Measurements from ENCODE around the gene FIBP. TPM values are rescaled to one million over a fixed set of nuclear protein-coding genes. Genes with fewer than 3 reads are reported as not detected.

Gene FIBP
- total and polyA plus RNA-seq, 2 of the 8 experiments (the other 6 are each of a cell fraction or from before 2014, with no cell fraction given) = 74.3 to 173 TPM

DNA sequence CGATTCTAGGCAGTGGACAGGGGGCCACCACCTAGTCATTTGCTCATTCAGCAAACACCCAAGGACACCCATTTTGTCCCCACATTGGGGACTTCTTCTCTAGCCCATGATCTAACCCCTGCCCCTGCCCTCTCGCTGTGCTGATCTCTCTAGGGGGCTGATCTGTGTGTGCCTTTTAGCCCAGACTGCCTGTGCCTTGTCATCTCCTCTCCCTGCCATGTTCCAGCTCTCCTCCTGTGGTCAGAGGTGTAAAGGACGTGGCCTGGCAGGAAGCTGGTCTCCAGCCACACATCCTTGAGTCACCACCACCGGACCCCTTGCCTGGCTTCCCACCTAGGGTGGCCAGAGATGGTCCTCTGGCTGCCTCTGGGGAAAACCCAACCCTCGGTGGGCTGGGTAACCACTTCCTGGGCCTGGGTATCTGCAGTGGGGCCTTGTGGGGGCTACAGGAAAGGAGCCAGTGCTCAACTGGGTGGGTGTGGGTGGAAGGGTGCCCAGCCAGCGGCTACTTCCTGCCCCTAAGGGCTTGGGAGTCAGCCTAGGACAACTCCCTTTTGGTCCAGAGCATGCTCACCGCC, 7.3 kb downstream of the FIBP start:
- Histone ChIP-seq H2AFZ (ENCODE audit: low read length) (no peak overlapping the region), H2BK5ac (ENCODE audit: low read depth, low read length) (no peak overlapping the region), H3K27ac (ENCODE audit: low read depth, low read length) (no peak overlapping the region), H3K79me1 (ENCODE audit: low read depth, low read length) (no peaks in the 10 kb centered on the region), H3K27me3 (replicated peaks in 1 of 4; ENCODE audit: control insufficient read depth in 3 of 4, extremely low read depth in 1 of 4, insufficient read depth in 3 of 4, low read length in 3 of 4) (peaks cover 0 to 3% (median 0%) of the 10 kb centered on the region in 4 experiments; a peak in 1 of 7 replicates), H3K23me2 (ENCODE audit: low read depth, low read length) (no peaks in the 10 kb centered on the region), H3K14ac (ENCODE audit: insufficient read length) (no peak overlapping the region), H3K79me2 (ENCODE audit: control insufficient read depth in 1 of 2, insufficient read depth in 2 of 2, low read length in 2 of 2) (no peaks in the 10 kb centered on the region), H3K56ac (replicated peaks; ENCODE audit: insufficient read length, low read depth, low read length) (no peak overlapping the region), H3K4me2 (ENCODE audit: insufficient read depth in 1 of 2, low read depth in 2 of 2, low read length in 2 of 2) (no peak overlapping the region), H2BK15ac (ENCODE audit: low read length) (no peak overlapping the region), H2BK20ac (ENCODE audit: low read length) (no peak overlapping the region), H3K36me3 (ENCODE audit: control insufficient read depth in 2 of 4, insufficient read depth in 4 of 4, low read length in 3 of 4) (peaks cover 8 to 22% (median 12%) of the 10 kb centered on the region in 4 experiments; a peak in 7 of 8 replicates), H3K18ac (ENCODE audit: extremely low read depth, low read length) (no peak overlapping the region), H3K9me3 (ENCODE audit: insufficient read depth in 2 of 2, low read depth in 1 of 2, low read length in 1 of 2) (no peaks in the 10 kb centered on the region), H2BK120ac (replicated peaks; ENCODE audit: low read depth, low read length) (no peak overlapping the region), H4K5ac (ENCODE audit: insufficient read length, low read depth, low read length) (no peak overlapping the region), H3K9ac (replicated peaks in 1 of 4; ENCODE audit: extremely low read depth in 1 of 4, low read depth in 3 of 4, low read length in 3 of 4) (no peak overlapping the region), H2AK5ac (ENCODE audit: low read depth, low read length) (no peak overlapping the region), H3K4me1 (replicated peaks in 1 of 4; ENCODE audit: control insufficient read depth in 3 of 4, insufficient read depth in 4 of 4, low read length in 3 of 4) (peaks cover 0 to 2% (median 0%) of the 10 kb centered on the region in 4 experiments; a peak in 1 of 7 replicates), H4K20me1 (replicated peaks in 1 of 2; ENCODE audit: control insufficient read depth in 1 of 2, insufficient read depth in 2 of 2, low read length in 2 of 2) (peaks cover 5 to 6% of the 10 kb centered on the region in 2 experiments), H2BK12ac (ENCODE audit: low read depth, low read length) (no peak overlapping the region), H4K8ac (ENCODE audit: extremely low read depth, insufficient read depth, low read length) (no peak overlapping the region), H3K4me3 (ENCODE audit: extremely low read depth in 1 of 4, insufficient read depth in 2 of 4, low read depth in 3 of 4, low read length in 4 of 4) (no peak overlapping the region), H3K4ac (replicated peaks; ENCODE audit: insufficient read length, low read depth, low read length) (no peak overlapping the region), H4K91ac (replicated peaks; ENCODE audit: insufficient read length, low read length) (no peak overlapping the region), H3K23ac (ENCODE audit: insufficient read length) (no peak overlapping the region)
- DNase-seq (ENCODE audit: low read depth in 1 of 2, low spot score in 2 of 2) (no peak), FAIRE-seq (no peak)
- POLR2A ChIA-PET (ENCODE audit: partially characterized antibody) = interaction anchor here (1.1 to 39.7 kb wide), 5 partner anchors 9 to 243 kb away, joined by 4 to 1071 read pairs (median 4); partner anchors contain the start of genes CCDC85B, CFL1, EFEMP2 and MUS81
- 85% methylated on average over 4 of the region's 7 CpGs; no CpG with 5 or more reads in 1 of the 2 experiments for WGBS, 2 experiments (ENCODE audit: extremely low coverage in 1 of 2, insufficient coverage in 1 of 2, insufficient read length in 1 of 2, insufficient replicate concordance in 2 of 2, low coverage in 1 of 2, low lambda C conversion rate in 2 of 2, missing lambda C conversion rate in 1 of 2)
- CTCF ChIA-PET (ENCODE audit: partially characterized antibody) = interaction anchor here (0.6 to 19.6 kb wide), 9 partner anchors 10 to 253 kb away, joined by 3 to 283 read pairs (median 4); partner anchors contain the start of genes CCDC85B and MUS81
- no peak for TF ChIP-seq RNF2 (IDR thresholded peaks at IDR 0.05; ENCODE audit: borderline replicate concordance, low read depth, low read length, missing control alignments, poor library complexity, severe bottlenecking)
- TF ChIP-seq KDM1A (IDR thresholded peaks at IDR 0.05; ENCODE audit: borderline replicate concordance, low read length) = no peak
- TF ChIP-seq POU5F1 (IDR thresholded peaks at IDR 0.05; ENCODE audit: low read depth, low read length) = no peak
- TF ChIP-seq ZNF274 (IDR thresholded peaks at IDR 0.05; ENCODE audit: borderline replicate concordance, extremely low read depth, low read length) = no peak
- TF ChIP-seq CBX8 (IDR thresholded peaks at IDR 0.05; ENCODE audit: borderline replicate concordance, low read depth, low read length) = no peak
- TF ChIP-seq CBX5 (IDR thresholded peaks at IDR 0.05; ENCODE audit: low read depth, low read length) = no peak
- no peak for TF ChIP-seq FOSL1 (IDR thresholded peaks at IDR 0.05; ENCODE audit: insufficient read depth, low read depth, low read length)
- no peak for TF ChIP-seq RFX5 (IDR thresholded peaks at IDR 0.05; ENCODE audit: borderline replicate concordance, low read depth, low read length)
- no peak for TF ChIP-seq CTBP2 (IDR thresholded peaks at IDR 0.05; ENCODE audit: borderline replicate concordance, insufficient read depth, insufficient read length, low read length)
- TF ChIP-seq, protein P1, sequence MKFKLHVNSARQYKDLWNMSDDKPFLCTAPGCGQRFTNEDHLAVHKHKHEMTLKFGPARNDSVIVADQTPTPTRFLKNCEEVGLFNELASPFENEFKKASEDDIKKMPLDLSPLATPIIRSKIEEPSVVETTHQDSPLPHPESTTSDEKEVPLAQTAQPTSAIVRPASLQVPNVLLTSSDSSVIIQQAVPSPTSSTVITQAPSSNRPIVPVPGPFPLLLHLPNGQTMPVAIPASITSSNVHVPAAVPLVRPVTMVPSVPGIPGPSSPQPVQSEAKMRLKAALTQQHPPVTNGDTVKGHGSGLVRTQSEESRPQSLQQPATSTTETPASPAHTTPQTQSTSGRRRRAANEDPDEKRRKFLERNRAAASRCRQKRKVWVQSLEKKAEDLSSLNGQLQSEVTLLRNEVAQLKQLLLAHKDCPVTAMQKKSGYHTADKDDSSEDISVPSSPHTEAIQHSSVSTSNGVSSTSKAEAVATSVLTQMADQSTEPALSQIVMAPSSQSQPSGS (IDR thresholded peaks at IDR 0.05; ENCODE audit: low read length) = no peak
